Parathyroid adenoma (tissue), 2 donors: ENCODE data around the gene RNF8.

Source experiments
- H2AFZ ChIP-seq: fragments of 300-600 bp; sonication (generic); one replicate; pipeline ENCODE4 v1.7.0; 2017; ENCODE audit warnings: antibody characterized with exemption, mild to moderate bottlenecking
- H3K27ac ChIP-seq: fragments of 300-600 bp; sonication (generic); one replicate; pipeline ENCODE4 v1.7.0; 2017
- H3K27me3 ChIP-seq: fragments of 300-600 bp; sonication (generic); one replicate; pipeline ENCODE4 v1.7.0; 2017; ENCODE audit warnings: low read length; ENCODE audit not compliant: control insufficient read depth, insufficient read depth
- H3K36me3 ChIP-seq: fragments of 300-600 bp; sonication (generic); one replicate; pipeline ENCODE4 v1.7.0; 2017; ENCODE audit warnings: low read length; ENCODE audit not compliant: control insufficient read depth, insufficient read depth
- H3K4me1 ChIP-seq: fragments of 300-600 bp; sonication (generic); one replicate; pipeline ENCODE4 v1.7.0; 2017; ENCODE audit warnings: control low read depth
- H3K4me2 ChIP-seq: fragments of 300-600 bp; sonication (generic); one replicate; pipeline ENCODE4 v1.7.0; 2017; ENCODE audit warnings: low read length
- H3K4me3 ChIP-seq: fragments of 300-600 bp; sonication (generic); one replicate; pipeline ENCODE4 v1.7.0; 2017; ENCODE audit warnings: low read depth, low read length
- H3K79me2 ChIP-seq: fragments of 300-600 bp; sonication (generic); one replicate; pipeline ENCODE4 v1.7.0; 2017; ENCODE audit warnings: control low read depth
- H3K9ac ChIP-seq: fragments of 300-600 bp; sonication (generic); one replicate; pipeline ENCODE4 v1.7.0; 2017; ENCODE audit warnings: mild to moderate bottlenecking
- H3K9me3 ChIP-seq: fragments of 300-600 bp; sonication (generic); one replicate; pipeline ENCODE4 v1.7.0; 2017; ENCODE audit warnings: low read length; ENCODE audit not compliant: control insufficient read depth
- CTCF ChIP-seq: fragments of 300-600 bp; sonication (generic); IDR thresholded peaks from one replicate; pipeline ENCODE4 v1.7.0; 2017; ENCODE audit warnings: antibody characterized with exemption, mild to moderate bottlenecking
- donor health status: primary hyperparathyroidism.

Gene RNF8

DNA sequence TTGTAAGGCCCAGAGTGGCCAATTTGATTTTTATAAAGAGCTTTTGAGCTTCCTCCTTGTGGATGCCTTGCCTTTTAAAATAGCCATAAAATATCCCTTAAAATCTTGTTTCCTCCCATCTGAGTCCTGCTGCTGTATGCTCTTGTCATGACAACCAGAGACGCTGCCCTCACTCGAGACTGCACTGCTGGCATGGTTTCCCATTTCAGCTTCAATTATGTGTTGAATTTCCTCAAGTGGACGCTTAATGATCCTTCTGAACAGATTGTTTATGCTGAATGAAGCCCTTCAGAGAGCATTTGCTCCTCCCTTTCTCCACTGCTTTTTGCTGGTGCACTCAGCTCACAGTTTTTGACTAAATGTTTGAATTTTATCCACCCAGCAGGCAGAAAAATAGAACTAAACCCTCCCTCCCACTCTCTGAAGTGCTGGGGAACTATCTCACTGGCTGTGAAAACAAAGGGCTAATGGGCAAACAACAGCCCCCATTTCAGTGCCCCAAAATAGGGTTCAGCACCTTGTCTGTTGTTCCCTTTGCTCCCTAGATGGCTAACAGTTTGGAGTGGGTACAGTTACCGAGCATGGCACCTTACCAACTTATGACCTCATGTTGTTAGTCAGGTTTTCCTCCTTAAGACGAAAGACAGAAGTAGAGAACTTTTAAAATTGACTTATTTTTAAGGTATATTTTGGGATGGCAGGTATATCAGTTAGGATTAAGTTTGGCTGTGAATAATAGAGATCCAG, 45.5 kb upstream of the RNF8 start:
- no peak overlapping the region for H3K4me2 ChIP-seq
- no peak for TF ChIP-seq CTCF
- peak overlapping the region; percentile 36 for H3K27ac ChIP-seq
- no peak overlapping the region for H3K9ac ChIP-seq
- no peaks in the 10 kb centered on the region for H3K36me3 ChIP-seq
- H2AFZ ChIP-seq: no peak overlapping the region
- H3K27me3 ChIP-seq: no peaks in the 10 kb centered on the region
- no peak overlapping the region for H3K4me3 ChIP-seq
- peaks cover 6% of the 10 kb centered on the region for H3K4me1 ChIP-seq
- H3K9me3 ChIP-seq: no peaks in the 10 kb centered on the region
- H3K79me2 ChIP-seq: no peaks in the 10 kb centered on the region

- no peak for TF ChIP-seq CTCF
- Histone ChIP-seq H3K36me3 (no peaks in the 10 kb centered on the region), H3K79me2 (no peaks in the 10 kb centered on the region), H3K27me3 (no peaks in the 10 kb centered on the region), H3K4me2 (no peak overlapping the region), H3K9me3 (no peaks in the 10 kb centered on the region), H3K4me3 (no peak overlapping the region), H3K9ac (no peak overlapping the region), H2AFZ (no peak overlapping the region), H3K4me1 (peaks cover 6% of the 10 kb centered on the region), H3K27ac (no peak overlapping the region)
These were observed 44.7 kb upstream of the RNF8 start for GRCh38 chr6:37309046-37309445.

DNA sequence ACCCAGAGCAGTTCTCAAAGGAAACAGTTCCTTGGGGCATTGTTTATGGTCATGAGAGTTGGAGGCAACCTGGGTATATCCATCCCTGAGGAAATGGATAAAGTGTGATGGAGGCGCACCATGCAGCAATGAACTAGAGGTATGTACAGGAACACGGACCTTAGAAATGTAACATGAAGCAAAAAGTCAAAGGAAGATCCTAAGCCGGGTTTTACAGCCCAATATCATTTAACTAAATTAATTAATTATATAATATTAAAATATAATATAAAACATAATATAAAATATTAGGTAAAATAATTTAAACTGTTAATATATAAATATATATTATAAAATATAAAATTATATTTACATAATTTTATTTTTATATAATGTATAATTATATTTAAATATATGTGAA, 44.1 kb upstream of the RNF8 start:
- Histone ChIP-seq H3K27me3 (no peaks in the 10 kb centered on the region), H3K9ac (no peak overlapping the region), H3K9me3 (no peaks in the 10 kb centered on the region), H3K4me2 (no peak overlapping the region), H2AFZ (no peak overlapping the region), H3K27ac (no peak overlapping the region), H3K79me2 (no peaks in the 10 kb centered on the region), H3K4me3 (no peak overlapping the region), H3K4me1 (peaks cover 6% of the 10 kb centered on the region), H3K36me3 (no peaks in the 10 kb centered on the region)
- no peak for TF ChIP-seq CTCF

- Histone ChIP-seq H3K9me3 (no peaks in the 10 kb centered on the region), H3K79me2 (no peaks in the 10 kb centered on the region), H3K4me2 (no peak overlapping the region), H2AFZ (no peak overlapping the region), H3K4me3 (no peak overlapping the region), H3K9ac (no peak overlapping the region), H3K27ac (no peak overlapping the region), H3K36me3 (no peaks in the 10 kb centered on the region), H3K4me1 (peaks cover 6% of the 10 kb centered on the region), H3K27me3 (no peaks in the 10 kb centered on the region)
- no peak for TF ChIP-seq CTCF
These were observed 42.8 kb upstream of the RNF8 start for GRCh38 chr6:37310966-37311365.
